DND-41 (cell line): ENCODE data around the gene ALB.

Experiments
- ATAC-seq: fragments of 200-7000 bp; cut with Tn5 transposase; 3 replicates; pipeline ENCODE4 v1.9.1; 2021; ENCODE audit warnings: low read depth; ENCODE audit not compliant: insufficient read depth
- DNase-seq: peaks from one replicate; pipeline ENCODE4 v3.0.0-alpha.2; 2020
- H2AFZ ChIP-seq: 2 replicates; pipeline ENCODE4 v1.6.0; 2012; ENCODE audit warnings: low read depth, low read length
- H3K27ac ChIP-seq: 2 replicates; pipeline ENCODE4 v1.5.1; 2012; ENCODE audit warnings: low read length, inconsistent platforms
- H3K27me3 ChIP-seq: fragments of 200-600 bp; sonication (generic); 2 replicates; pipeline ENCODE4 v1.6.0; 2012; ENCODE audit warnings: low read length, mild to moderate bottlenecking, inconsistent platforms; ENCODE audit not compliant: insufficient read depth, poor library complexity
- H3K36me3 ChIP-seq: 2 replicates; pipeline ENCODE4 v1.5.1; 2012; ENCODE audit warnings: low read length, inconsistent platforms; ENCODE audit not compliant: insufficient read depth
- H3K4me1 ChIP-seq: 2 replicates; pipeline ENCODE4 v1.5.1; 2012; ENCODE audit warnings: mild to moderate bottlenecking, low read length; ENCODE audit not compliant: insufficient read depth
- H3K4me2 ChIP-seq: 2 replicates; pipeline ENCODE4 v1.6.0; 2012; ENCODE audit warnings: mild to moderate bottlenecking, moderate library complexity, low read length, inconsistent platforms; ENCODE audit not compliant: insufficient read depth
- H3K4me3 ChIP-seq, 2 experiments: fragments of 200-600 bp in 1 of 2; shearing (Covaris generic) in 1 of 2; 2 replicates each; pipeline ENCODE4 v1.5.1; 2012 to 2016; ENCODE audit warnings: inconsistent platforms in 2 of 2, low read length in 2 of 2, mild to moderate bottlenecking in 2 of 2, low read depth in 1 of 2, moderate library complexity in 1 of 2
- H3K79me2 ChIP-seq: 2 replicates; pipeline ENCODE4 v1.6.0; 2012; ENCODE audit warnings: low read length, inconsistent platforms; ENCODE audit not compliant: insufficient read depth
- H3K9ac ChIP-seq: 2 replicates; pipeline ENCODE4 v1.6.0; 2012; ENCODE audit warnings: low read depth, mild to moderate bottlenecking, inconsistent platforms, low read length, moderate library complexity
- H3K9me3 ChIP-seq: 2 replicates; pipeline ENCODE4 v1.5.1; 2012; ENCODE audit warnings: low read length, moderate library complexity, mild to moderate bottlenecking, inconsistent platforms; ENCODE audit not compliant: insufficient read depth, severe bottlenecking
- H4K20me1 ChIP-seq: 2 replicates; pipeline ENCODE4 v1.6.0; 2012; ENCODE audit warnings: low read length; ENCODE audit not compliant: insufficient read depth
- EZH2 ChIP-seq: IDR thresholded peaks from 3 replicates; pipeline ENCODE4 v1.6.1; 2012; ENCODE audit warnings: borderline replicate concordance, low read depth, mild to moderate bottlenecking, moderate library complexity, low read length, inconsistent platforms; ENCODE audit not compliant: severe bottlenecking
- TF ChIP-seq, protein P1 (sequence below): IDR thresholded peaks from 2 replicates; pipeline ENCODE4 v1.5.1; 2012; ENCODE audit warnings: borderline replicate concordance, low read length, moderate library complexity, mild to moderate bottlenecking; ENCODE audit not compliant: poor library complexity, severe bottlenecking; ENCODE audit errors: extremely low read depth

Gene ALB

DNA sequence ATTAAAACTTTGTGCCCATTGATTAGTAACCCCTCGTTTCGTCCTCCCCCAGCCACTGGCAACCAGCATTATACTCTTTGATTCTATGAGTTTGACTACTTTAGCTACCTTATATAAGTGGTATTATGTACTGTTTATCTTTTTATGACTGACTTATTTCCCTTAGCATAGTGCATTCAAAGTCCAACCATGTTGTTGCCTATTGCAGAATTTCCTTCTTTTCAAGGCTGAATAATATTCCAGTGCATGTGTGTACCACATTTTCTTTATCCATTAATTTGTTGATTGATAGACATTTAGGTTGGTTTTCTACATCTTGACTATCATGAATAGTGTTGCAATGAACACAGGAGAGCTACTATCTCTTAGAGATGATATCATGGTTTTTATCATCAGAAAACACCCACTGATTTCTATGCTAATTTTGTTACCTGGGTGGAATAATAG, 3.2 kb downstream of the ALB start:
- no peak for ATAC-seq
- Histone ChIP-seq H4K20me1 (no peaks in the 10 kb centered on the region), H3K4me1 (no peaks in the 10 kb centered on the region), H3K79me2 (no peaks in the 10 kb centered on the region), H3K27ac (no peak overlapping the region), H3K4me2 (no peak overlapping the region), H2AFZ (no peak overlapping the region), H3K4me3 (no peak overlapping the region), H3K36me3 (no peaks in the 10 kb centered on the region), H3K9me3 (no peaks in the 10 kb centered on the region), H3K27me3 (no peaks in the 10 kb centered on the region), H3K9ac (no peak overlapping the region)
- TF ChIP-seq, protein P1, sequence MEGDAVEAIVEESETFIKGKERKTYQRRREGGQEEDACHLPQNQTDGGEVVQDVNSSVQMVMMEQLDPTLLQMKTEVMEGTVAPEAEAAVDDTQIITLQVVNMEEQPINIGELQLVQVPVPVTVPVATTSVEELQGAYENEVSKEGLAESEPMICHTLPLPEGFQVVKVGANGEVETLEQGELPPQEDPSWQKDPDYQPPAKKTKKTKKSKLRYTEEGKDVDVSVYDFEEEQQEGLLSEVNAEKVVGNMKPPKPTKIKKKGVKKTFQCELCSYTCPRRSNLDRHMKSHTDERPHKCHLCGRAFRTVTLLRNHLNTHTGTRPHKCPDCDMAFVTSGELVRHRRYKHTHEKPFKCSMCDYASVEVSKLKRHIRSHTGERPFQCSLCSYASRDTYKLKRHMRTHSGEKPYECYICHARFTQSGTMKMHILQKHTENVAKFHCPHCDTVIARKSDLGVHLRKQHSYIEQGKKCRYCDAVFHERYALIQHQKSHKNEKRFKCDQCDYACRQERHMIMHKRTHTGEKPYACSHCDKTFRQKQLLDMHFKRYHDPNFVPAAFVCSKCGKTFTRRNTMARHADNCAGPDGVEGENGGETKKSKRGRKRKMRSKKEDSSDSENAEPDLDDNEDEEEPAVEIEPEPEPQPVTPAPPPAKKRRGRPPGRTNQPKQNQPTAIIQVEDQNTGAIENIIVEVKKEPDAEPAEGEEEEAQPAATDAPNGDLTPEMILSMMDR = no peak
- TF ChIP-seq EZH2 = no peak
- DNase-seq = no peak

DNA sequence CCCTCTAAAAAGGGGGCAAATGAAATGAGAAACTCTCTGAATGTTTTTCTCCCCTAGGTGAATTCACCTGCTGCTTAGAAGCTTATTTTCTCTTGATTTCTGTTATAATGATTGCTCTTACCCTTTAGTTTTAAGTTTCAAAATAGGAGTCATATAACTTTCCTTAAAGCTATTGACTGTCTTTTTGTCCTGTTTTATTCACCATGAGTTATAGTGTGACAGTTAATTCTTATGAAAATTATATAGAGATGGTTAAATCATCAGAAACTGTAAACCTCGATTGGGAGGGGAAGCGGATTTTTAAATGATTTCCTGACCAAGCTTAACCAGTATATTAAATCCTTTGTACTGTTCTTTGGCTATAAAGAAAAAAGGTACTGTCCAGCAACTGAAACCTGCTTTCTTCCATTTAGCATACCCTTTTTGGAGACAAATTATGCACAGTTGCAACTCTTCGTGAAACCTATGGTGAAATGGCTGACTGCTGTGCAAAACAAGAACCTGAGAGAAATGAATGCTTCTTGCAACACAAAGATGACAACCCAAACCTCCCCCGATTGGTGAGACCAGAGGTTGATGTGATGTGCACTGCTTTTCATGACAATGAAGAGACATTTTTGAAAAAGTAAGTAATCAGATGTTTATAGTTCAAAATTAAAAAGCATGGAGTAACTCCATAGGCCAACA, 4.2 kb downstream of the ALB start:
- Histone ChIP-seq H2AFZ (no peak overlapping the region), H3K36me3 (no peaks in the 10 kb centered on the region), H3K79me2 (no peaks in the 10 kb centered on the region), H3K27me3 (no peaks in the 10 kb centered on the region), H4K20me1 (no peaks in the 10 kb centered on the region), H3K4me2 (no peak overlapping the region), H3K27ac (no peak overlapping the region), H3K9ac (no peak overlapping the region), H3K4me3 (no peak overlapping the region), H3K4me1 (no peaks in the 10 kb centered on the region), H3K9me3 (no peaks in the 10 kb centered on the region)
- ATAC-seq (no peak), DNase-seq (no peak)
- TF ChIP-seq, protein P1 = no peak
- no peak for TF ChIP-seq EZH2

DNA sequence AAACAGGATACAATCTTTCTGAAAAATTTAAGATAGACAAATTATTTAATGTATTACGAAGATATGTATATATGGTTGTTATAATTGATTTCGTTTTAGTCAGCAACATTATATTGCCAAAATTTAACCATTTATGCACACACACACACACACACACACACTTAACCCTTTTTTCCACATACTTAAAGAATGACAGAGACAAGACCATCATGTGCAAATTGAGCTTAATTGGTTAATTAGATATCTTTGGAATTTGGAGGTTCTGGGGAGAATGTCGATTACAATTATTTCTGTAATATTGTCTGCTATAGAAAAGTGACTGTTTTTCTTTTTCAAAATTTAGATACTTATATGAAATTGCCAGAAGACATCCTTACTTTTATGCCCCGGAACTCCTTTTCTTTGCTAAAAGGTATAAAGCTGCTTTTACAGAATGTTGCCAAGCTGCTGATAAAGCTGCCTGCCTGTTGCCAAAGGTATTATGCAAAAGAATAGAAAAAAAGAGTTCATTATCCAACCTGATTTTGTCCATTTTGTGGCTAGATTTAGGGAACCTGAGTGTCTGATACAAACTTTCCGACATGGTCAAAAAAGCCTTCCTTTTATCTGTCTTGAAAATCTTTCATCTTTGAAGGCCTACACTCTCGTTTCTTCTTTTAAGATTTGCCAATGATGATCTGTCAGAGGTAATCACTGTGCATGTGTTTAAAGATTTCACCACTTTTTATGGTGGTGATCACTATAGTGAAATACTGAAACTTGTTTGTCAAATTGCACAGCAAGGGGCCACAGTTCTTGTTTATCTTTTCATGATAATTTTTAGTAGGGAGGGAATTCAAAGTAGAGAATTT, 5.2 kb downstream of the ALB start:
- DNase-seq = no peak
- no peak overlapping the region for H3K4me3 ChIP-seq
- no peak for ATAC-seq
- TF ChIP-seq, protein P1 = no peak
- no peak for TF ChIP-seq EZH2
- H3K36me3 ChIP-seq = no peaks in the 10 kb centered on the region
- H3K4me2 ChIP-seq = no peak overlapping the region
- H3K79me2 ChIP-seq = no peaks in the 10 kb centered on the region
- H3K27ac ChIP-seq = no peak overlapping the region
- H4K20me1 ChIP-seq = no peaks in the 10 kb centered on the region
- no peaks in the 10 kb centered on the region for H3K9me3 ChIP-seq
- no peak overlapping the region for H2AFZ ChIP-seq
- H3K9ac ChIP-seq = no peak overlapping the region
- H3K27me3 ChIP-seq = no peaks in the 10 kb centered on the region
- no peaks in the 10 kb centered on the region for H3K4me1 ChIP-seq
